Hematopoietic multipotent progenitor cell treated with erythropoietin and hydrocortisone succinate and interleukin-3 and kit ligand, for 6 days (in vitro differentiated cells): ENCODE data around the gene GRIK2.
A peak's percentile ranks its signal among the peaks of the same experiment; 100 is the strongest.
"Not testable (repeated sequence)": the region's sequence is repeated elsewhere in the genome, so short reads cannot be mapped to it uniquely, and the experiment has no call there.

Experiments used
- DNase-seq: peaks from one replicate; pipeline ENCODE4 v3.0.0-alpha.2; 2015

The GRIK2 gene

GRCh38 chr6:101393251-101393828 is at the start of gene GRIK2:
GRIK2 (plus strand) TSS chr6:101393708.
- peak; percentile 39 for DNase-seq

DNA sequence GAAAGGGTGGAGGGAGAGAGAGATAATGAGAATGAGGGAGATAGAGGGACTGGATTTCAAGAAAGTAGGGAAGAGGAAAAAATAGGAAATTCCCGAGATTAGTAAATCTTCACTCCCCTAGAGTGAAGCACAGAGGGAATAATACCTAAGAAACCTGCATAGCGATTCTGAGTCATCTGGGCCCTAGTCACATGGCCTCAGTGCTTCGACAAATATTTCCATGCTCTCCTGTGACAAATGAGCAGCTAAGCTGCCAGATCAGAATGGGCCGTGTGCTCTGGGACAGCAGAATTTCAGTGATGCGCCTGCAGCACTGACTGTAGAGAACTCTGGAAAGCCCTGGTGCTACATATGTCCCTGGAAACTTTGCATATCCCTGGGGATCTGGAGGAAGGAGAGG is 48.6 kb upstream of the GRIK2 start:
- DNase-seq, result no peak

- DNase-seq, result no peak
Observed at GRCh38 chr6:101348816-101349215, 44.7 kb upstream of the GRIK2 start.

GRCh38 chr6:101350631-101351030 is 42.9 kb upstream of the GRIK2 start:
- DNase-seq, result not testable (repeated sequence)

DNA sequence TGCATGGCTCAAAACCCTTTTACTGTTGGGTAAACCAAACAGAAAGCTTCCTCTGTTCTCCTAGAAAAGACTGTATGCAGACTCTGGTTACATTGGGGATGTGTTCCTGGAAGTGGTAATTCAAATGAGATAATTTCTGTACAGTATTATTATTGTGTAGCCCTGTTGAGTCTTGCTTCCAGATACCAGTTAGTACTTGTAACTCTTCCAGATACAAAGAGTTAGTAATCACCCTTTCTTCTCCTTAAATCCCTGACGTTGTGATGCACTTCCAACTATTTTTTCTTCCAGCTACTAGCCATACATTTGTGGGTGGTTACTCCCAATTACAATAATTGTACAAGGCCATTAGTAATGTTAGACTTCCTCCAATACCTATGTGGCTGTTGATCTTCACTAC is 42.3 kb upstream of the GRIK2 start:
- no peak for DNase-seq

GRCh38 chr6:101352316-101352715 is 41.2 kb upstream of the GRIK2 start:
- no peak for DNase-seq

- no peak for DNase-seq
Observed at GRCh38 chr6:101365181-101365580, 28.3 kb upstream of the GRIK2 start.

- DNase-seq, result no peak
Observed at GRCh38 chr6:101379926-101380325, 13.6 kb upstream of the GRIK2 start.

- DNase-seq, result no peak
Observed at GRCh38 chr6:101380897-101381630, 12.4 kb upstream of the GRIK2 start.

- not testable (repeated sequence) for DNase-seq
Observed at GRCh38 chr6:101383747-101384146, 9.8 kb upstream of the GRIK2 start.

GRCh38 chr6:101386982-101387381 is 6.5 kb upstream of the GRIK2 start:
- no peak for DNase-seq

DNA sequence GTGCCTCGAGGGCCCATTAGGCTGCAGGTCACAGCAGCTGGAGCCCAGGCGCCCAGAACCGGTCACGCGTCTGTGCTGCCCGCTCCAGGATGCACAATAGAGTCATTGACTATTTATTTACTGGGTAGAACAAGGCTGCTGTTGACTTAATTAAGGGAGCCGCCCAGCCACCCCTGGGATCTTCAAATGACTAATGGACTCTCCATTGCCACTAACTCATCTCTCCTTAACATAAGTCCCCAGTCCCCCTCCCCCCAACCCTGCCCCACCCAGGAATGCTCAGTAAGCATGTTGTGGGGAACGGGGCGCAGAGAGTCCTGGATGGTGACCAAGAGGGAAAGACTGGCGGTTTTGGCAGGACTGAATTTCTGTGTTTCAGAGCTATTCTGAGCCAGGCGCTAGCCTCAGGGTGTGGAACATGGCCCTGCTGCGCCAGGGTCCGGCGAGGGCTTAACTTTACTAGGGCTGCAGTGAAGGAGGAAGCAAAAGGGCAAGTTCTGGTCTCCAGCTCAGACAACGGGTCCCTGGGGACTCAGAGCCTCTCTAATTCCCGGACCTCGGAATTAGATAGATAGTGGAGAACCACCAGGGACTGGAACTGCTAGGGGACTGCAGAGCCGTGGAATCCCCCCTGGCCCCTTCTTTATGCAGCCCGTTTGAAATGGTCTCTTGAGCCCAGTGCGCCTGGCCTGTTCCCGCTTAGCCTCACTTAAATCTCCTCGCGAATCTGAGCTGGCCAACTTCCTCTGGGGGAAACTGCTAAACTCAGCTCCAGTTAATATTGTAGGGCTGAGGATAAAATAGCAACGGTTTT is 1.5 kb upstream of the GRIK2 start:
- DNase-seq, result no peak

DNA sequence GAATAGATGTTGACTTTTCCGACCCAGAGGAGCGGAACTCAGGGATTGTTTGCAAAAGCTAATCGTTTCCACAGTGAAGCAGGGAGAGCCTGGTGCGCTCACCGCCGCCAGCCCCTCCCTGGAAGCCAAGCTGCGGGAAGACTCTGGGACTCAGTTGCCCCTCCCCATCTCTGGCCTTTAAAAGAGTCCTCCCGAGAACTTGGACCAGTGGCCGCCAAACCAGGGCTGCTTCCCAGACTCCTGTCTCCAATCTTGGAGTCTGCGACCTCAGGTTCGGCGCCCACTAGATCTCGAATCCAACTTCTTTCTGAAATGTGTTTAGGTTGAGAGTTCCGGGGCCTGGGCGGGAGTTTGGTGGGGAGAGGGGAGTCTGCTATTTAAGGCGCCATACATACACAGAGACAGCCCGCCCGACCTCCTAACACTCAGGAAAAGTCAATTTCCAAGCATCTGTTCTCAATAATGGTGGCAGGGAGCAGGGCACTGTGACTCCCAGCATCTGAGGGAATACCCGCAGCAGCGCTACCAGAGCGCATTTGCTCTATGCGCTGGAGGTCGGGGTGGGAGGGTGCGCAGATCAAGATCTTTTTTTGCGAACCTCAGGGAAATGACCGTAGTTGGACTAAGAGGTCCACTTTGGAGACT is 800 bp upstream of the GRIK2 start:
- DNase-seq, result no peak

DNA sequence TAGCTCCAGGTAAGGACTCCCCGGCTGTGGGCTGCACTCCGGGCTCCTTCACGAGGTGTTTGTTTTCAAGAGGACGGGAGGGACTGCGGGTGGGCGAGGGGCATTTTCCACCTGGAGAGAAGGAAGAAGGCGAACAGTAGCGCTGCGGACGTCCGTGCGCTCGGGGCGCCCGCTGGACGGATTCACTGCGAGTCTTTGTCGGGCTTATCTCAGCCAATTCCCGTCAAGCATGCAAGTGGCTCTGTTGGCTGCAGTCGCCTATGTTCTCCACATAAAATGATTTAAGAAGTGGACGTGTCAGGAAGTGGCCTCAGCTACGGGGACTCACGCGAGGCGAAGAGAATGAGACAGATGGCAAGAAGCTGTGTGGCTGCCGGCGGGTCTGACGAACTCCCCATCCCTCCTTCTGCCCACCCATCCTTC is 332 bp downstream of the GRIK2 start:
- DNase-seq, result no peak

- no peak for DNase-seq
Observed at GRCh38 chr6:101394936-101395335, 1.4 kb downstream of the GRIK2 start.

DNA sequence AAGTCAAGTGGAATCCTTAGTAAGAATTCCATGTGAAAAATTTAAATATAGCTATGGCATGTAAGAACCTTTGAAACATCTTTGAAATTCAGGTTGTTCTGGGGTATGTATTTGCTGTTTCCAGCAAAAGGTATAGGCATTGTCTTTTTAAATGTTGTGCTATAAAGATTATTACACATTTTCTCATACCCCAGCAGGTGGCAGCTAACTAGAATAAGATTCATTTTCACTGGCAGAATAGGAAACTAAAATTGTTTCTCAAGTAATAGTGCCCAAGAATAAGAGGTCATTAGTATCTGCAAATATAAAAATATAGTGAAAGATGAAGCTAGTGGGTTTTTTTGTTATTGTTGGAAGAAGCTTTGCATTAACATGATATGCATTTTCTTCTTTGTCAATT is 1.8 kb downstream of the GRIK2 start:
- DNase-seq, result no peak

DNA sequence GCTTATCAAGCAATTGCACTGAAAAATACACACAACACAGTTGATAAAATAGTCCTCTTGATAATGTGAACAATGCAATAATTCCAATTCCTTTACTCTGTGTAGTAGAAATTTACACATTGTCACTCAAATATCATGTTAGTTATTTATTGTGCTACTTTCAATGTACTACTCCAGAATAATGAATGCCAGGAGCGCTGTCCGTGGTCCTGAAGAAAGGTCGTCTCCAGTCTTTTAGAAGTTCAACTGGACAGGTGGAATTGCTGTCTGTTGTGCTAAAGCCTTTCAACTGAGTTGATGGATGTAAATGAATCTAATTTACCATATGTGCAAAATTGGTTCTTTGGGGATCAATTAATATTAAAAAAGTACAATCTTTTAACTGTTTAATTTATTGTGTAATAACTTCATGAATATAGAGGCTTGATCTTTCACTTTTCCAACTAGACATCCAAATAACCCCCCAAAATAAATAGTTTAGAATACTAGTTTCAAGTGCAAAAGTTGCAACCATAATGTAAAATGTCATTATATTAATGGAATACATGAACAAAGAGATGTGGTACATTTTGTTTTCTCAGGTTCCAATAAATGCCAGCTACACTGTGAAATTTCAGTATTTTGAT is 3.2 kb downstream of the GRIK2 start:
- peak; percentile 79 for DNase-seq

GRCh38 chr6:101397199-101397598 is 3.7 kb downstream of the GRIK2 start:
- peak; percentile 21 for DNase-seq

GRCh38 chr6:101398716-101399615 is 5.5 kb downstream of the GRIK2 start:
- no peak for DNase-seq

DNA sequence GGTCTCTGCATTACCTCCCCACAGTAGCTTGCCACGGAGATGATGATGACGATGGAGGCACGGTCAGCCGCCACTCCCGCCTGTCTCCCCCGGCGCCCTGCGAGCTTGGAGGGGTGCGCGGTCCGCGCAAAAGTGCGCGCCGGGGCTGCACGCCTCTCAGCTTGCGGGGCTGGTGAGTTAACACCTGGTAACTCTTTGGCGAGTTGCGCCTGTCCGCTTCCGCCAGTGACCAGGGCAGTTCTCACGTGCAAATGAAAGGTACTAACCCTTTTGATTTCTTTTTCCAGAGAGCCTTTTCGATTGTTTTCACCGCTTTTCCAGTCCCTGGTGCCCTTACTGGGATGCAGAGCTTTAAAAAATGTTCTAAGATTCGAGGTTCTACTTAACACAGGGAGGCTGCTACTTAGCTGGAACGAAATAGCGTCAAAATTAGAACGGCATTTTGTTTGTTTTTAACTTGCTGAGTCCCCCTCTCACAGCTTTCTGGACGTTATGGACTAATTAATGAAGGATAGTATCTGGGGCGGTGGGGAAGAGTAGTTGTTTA is 6.2 kb downstream of the GRIK2 start:
- no peak for DNase-seq

DNA sequence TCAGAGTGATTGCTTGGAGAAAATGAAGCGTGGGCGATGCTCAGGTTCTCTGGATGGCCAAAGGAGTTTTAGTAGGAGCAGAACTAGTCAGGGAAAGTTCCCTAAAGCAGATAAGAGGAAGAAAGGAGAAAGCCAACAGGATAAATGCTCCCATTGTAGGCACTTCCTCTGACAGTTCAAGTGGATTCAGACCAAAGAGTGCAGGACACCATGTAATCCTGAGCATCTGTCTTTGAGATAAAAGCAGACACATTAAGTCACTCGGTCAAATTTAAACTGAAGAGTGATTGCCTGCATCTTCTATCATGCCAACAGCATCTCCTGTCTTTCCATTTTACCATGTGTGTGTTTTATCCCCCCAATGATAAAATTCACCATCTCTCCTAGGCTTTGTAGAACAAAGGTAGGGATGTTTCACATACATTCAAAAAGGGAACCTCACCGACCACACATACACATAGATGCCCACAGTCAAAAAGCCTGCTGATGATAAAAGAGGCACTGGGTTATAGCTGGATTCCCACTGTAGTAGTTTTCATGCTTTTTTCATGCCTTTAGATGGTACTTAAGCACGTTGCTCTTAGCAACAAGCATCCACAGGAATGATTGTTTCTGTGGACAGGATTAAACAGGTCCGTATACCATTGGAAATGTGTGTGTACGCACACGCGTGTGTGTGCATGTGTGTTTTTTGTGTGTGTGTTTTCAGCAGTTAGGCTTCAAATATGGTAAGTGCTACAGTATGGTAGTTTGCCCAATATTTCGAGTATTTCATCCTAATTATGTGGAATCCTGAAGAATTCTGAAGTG is 7.0 kb downstream of the GRIK2 start:
- no peak for DNase-seq
